Prostate gland (tissue), 2 donors: Measurements from ENCODE around the gene OR51B6. TPM values are rescaled to one million over a fixed set of nuclear protein-coding genes. Genes with fewer than 3 reads are reported as not detected.
"Not testable (repeated sequence)": the region's sequence is repeated elsewhere in the genome, so short reads cannot be mapped to it uniquely, and the experiment has no call there.

Experiments used
- DNase-seq: peaks from one replicate; pipeline ENCODE4 v3.0.0-alpha.2; 2019; ENCODE audit warnings: low spot score
- H3K27ac ChIP-seq, 2 donors: fragments of 200-600 bp; sonication (generic); 2 replicates each; pipeline ENCODE4 v1.5.1; 2017 to 2019
- H3K27me3 ChIP-seq: fragments of 200-600 bp; sonication (generic); replicated peaks from 2 replicates; pipeline ENCODE4 v1.5.1; 2019; ENCODE audit not compliant: insufficient read depth
- H3K36me3 ChIP-seq, 2 donors: fragments of 200-600 bp; sonication (generic); 1 replicate in 1 of 2; 2 replicates in 1 of 2; pipeline versions ENCODE4 v1.5.1 to v1.8.1; 2017 to 2019
- H3K4me1 ChIP-seq: fragments of 200-600 bp; sonication (generic); replicated peaks from 2 replicates; pipeline ENCODE4 v1.5.1; 2019
- H3K4me3 ChIP-seq, 2 donors: fragments of 200-600 bp; sonication (generic); 2 replicates each; pipeline ENCODE4 v1.5.1; 2017 to 2019
- H3K9me3 ChIP-seq: fragments of 200-600 bp; sonication (generic); 2 replicates; pipeline ENCODE4 v1.5.1; 2017
- CTCF ChIP-seq, 4 experiments: fragments of 200-600 bp in 2 of 4; fragments of 450-650 bp in 2 of 4; sonication (generic) in 2 of 4; IDR thresholded peaks; 1 replicate in 3 of 4; 2 replicates in 1 of 4; pipeline ENCODE4 v1.5.1; 2016 to 2019; ENCODE audit warnings: antibody characterized with exemption in 4 of 4, mild to moderate bottlenecking in 2 of 4, moderate library complexity in 2 of 4
- POLR2A ChIP-seq: fragments of 450-650 bp; IDR thresholded peaks from one replicate; pipeline ENCODE4 v1.6.1; 2016; ENCODE audit warnings: antibody characterized with exemption, mild to moderate bottlenecking
- POLR2AphosphoS5 ChIP-seq: sonication (generic); formaldehyde crosslinking; IDR thresholded peaks from one replicate; pipeline ENCODE4 v1.6.1; 2017; ENCODE audit warnings: antibody characterized with exemption
- WGBS: methylation state at CpG from one replicate; pipeline ENCODE4 v1.1.5; 2018; 5-methylcytosine and 5-hydroxymethylcytosine counted together
- intact Hi-C: fragments of 100-400 bp; cut with DNase I; formaldehyde crosslinking; loops from one replicate; pipeline ENCODE4 v1.14.2; 2022
- total RNA-seq, 2 donors: library from RNA; depleted of rRNA; stranded (reverse); fragments of >200 nt; gene quantifications; one replicate each; pipeline ENCODE4 v1.1.0, GENCODE V29; 2016

The OR51B6 gene
- total RNA-seq, 2 donors from 2014 or later = not detected

- WGBS = 97% methylated on average over 1 of the region's 1 CpG
- intact Hi-C loops = no loop called here
- no peak overlapping the region for H3K4me3 ChIP-seq
- no peaks in the 10 kb centered on the region for H3K27me3 ChIP-seq
- no peaks in the 10 kb centered on the region for H3K9me3 ChIP-seq
- TF ChIP-seq POLR2A (no peak), POLR2AphosphoS5 (no peak), CTCF (IDR thresholded peaks at IDR 0.05) (no peak)
- H3K36me3 ChIP-seq = no peaks in the 10 kb centered on the region
- no peaks in the 10 kb centered on the region for H3K4me1 ChIP-seq
- no peak overlapping the region for H3K27ac ChIP-seq
- no peak for DNase-seq
These were observed 12.4 kb downstream of the OR51B6 start for GRCh38 chr11:5363679-5364078.

- H3K4me1 ChIP-seq = no peaks in the 10 kb centered on the region
- DNase-seq = no peak
- intact Hi-C loops = no loop called here
- TF ChIP-seq CTCF (IDR thresholded peaks at IDR 0.05) (no peak), POLR2AphosphoS5 (no peak), POLR2A (no peak)
- 55% methylated on average over 2 of the region's 2 CpGs for WGBS
- H3K27ac ChIP-seq = no peak overlapping the region
- no peaks in the 10 kb centered on the region for H3K27me3 ChIP-seq
- H3K4me3 ChIP-seq = no peak overlapping the region
- H3K9me3 ChIP-seq = no peaks in the 10 kb centered on the region
- no peaks in the 10 kb centered on the region for H3K36me3 ChIP-seq
These were observed 12.9 kb downstream of the OR51B6 start for GRCh38 chr11:5364214-5364613.

- 85% methylated on average over 6 of the region's 6 CpGs for WGBS
- intact Hi-C loops, H3K4me1 ChIP-seq, H3K27ac ChIP-seq, H3K9me3 ChIP-seq, H3K27me3 ChIP-seq, H3K36me3 ChIP-seq, H3K4me3 ChIP-seq, DNase-seq: not testable (repeated sequence)
These were observed 15.1 kb downstream of the OR51B6 start for GRCh38 chr11:5366365-5366764.

- TF ChIP-seq CTCF (IDR thresholded peaks at IDR 0.05) (no peak), POLR2AphosphoS5 (no peak), POLR2A (no peak)
- H3K9me3 ChIP-seq = no peaks in the 10 kb centered on the region
- intact Hi-C loops = no loop called here
- no peaks in the 10 kb centered on the region for H3K4me1 ChIP-seq
- no peaks in the 10 kb centered on the region for H3K27me3 ChIP-seq
- no peak overlapping the region for H3K4me3 ChIP-seq
- 78% methylated on average over 1 of the region's 1 CpG for whole genome bisulfite sequencing
- H3K36me3 ChIP-seq = no peaks in the 10 kb centered on the region
- DNase-seq = no peak
- no peak overlapping the region for H3K27ac ChIP-seq
These were observed 15.5 kb downstream of the OR51B6 start for GRCh38 chr11:5366856-5367255.

GRCh38 chr11:5367448-5368074 lies 16.3 kb downstream of the OR51B6 start:
- H3K4me1 ChIP-seq = no peaks in the 10 kb centered on the region
- H3K9me3 ChIP-seq = no peaks in the 10 kb centered on the region
- no peaks in the 10 kb centered on the region for H3K36me3 ChIP-seq
- TF ChIP-seq POLR2AphosphoS5 (no peak), CTCF (IDR thresholded peaks at IDR 0.05) (no peak)
- DNase-seq = no peak
- intact Hi-C loops = no loop called here
- no peaks in the 10 kb centered on the region for H3K27me3 ChIP-seq
- no peak overlapping the region for H3K4me3 ChIP-seq
- WGBS = 81% methylated on average over 2 of the region's 2 CpGs
- H3K27ac ChIP-seq = no peak overlapping the region
